Muscle of leg (tissue), 11 donors: ENCODE measurements around the gene NIM1K. TPM values are rescaled to one million over a fixed set of nuclear protein-coding genes. Genes with fewer than 3 reads are reported as not detected.
"Not testable (repeated sequence)": the region's sequence is repeated elsewhere in the genome, so short reads cannot be mapped to it uniquely, and the experiment has no call there.

ENCODE experiments used
- DNase-seq: peaks from one replicate; pipeline ENCODE4 v3.0.0; 2013
- H3K27ac ChIP-seq: one replicate; pipeline ENCODE4 v1.5.1; 2013; ENCODE audit warnings: mild to moderate bottlenecking, low read length, control low read depth
- H3K27me3 ChIP-seq: one replicate; pipeline ENCODE4 v1.6.1; 2013; ENCODE audit warnings: low read length; ENCODE audit not compliant: control insufficient read depth, insufficient read depth
- H3K36me3 ChIP-seq: one replicate; pipeline ENCODE4 v1.6.1; 2013; ENCODE audit warnings: low read length; ENCODE audit not compliant: control insufficient read depth, insufficient read depth
- H3K4me1 ChIP-seq: one replicate; pipeline ENCODE4 v1.6.1; 2013; ENCODE audit warnings: low read length; ENCODE audit not compliant: control insufficient read depth, insufficient read depth
- H3K4me3 ChIP-seq: one replicate; pipeline ENCODE4 v1.5.1; 2013; ENCODE audit warnings: low read length, control low read depth
- H3K9me3 ChIP-seq: replicated peaks from 2 replicates; pipeline ENCODE4 v1.6.1; 2013; ENCODE audit warnings: low read depth, low read length; ENCODE audit not compliant: control insufficient read depth
- WGBS: methylation state at CpG from one replicate; pipeline ENCODE4 v1.1.5; 2013; ENCODE audit warnings: missing lambda C conversion rate; ENCODE audit not compliant: insufficient coverage; 5-methylcytosine and 5-hydroxymethylcytosine counted together
- polyA plus RNA-seq, 8 donors: library from polyadenylated mRNA; unstranded; fragments of 120-200 nt; gene quantifications; one replicate each; pipeline versions ENCODE4 v1.2.1 to v1.2.3, GENCODE V29; 2013; ENCODE audit warnings: inconsistent platforms in 1 of 8, low replicate concordance in 1 of 8; ENCODE audit not compliant: insufficient read length in 8 of 8, insufficient read depth in 1 of 8
- total RNA-seq: library from RNA; stranded (reverse); fragments of 120-200 nt; gene quantifications from one replicate; pipeline ENCODE4 v1.2.4, GENCODE V29; 2013

The NIM1K gene
- total and polyA plus RNA-seq, 9 donors = 0.17 to 1.2 (median 0.34) TPM

DNA sequence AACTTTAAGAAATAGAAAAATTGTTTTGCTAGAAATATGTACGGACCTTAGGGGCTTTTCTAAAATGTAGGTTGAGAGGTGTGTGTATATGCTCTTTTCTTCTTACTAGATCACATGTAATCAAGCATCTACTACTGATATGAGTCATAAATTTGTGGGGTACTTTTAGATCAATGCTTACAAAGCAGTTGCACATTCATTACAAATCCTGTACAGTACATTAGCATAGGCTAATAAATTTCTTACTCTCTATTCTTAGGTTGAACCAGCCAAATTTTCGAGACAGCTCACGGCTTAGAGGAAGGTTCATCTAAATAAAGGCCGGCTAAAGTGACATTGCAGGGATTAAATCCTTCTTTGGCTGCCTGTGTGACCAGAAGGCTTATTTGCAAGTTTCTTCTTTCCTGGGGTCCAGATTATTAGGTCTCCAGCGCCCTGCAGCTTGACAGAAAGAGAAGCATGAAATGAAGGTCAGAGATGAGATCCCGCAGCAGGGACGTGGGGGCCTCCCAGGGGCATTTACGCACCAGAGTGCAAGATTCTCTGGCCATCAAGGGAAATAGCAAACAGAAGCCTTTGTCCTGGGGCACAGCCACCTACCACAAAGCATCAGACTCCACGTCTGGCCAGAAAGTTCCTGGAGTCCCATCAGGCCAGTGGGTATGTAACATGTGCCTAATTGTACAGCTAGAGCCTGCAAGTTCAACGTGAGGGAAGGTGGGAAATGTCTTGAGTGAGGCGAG lies 53.0 kb downstream of the NIM1K start:
- no peaks in the 10 kb centered on the region for H3K36me3 ChIP-seq
- no peak overlapping the region for H3K27ac ChIP-seq
- no peak for DNase-seq
- H3K4me3 ChIP-seq = no peak overlapping the region
- 56% methylated on average over 7 of the region's 11 CpGs for WGBS
- no peaks in the 10 kb centered on the region for H3K4me1 ChIP-seq
- H3K27me3 ChIP-seq = no peaks in the 10 kb centered on the region
- H3K9me3 ChIP-seq = no peaks in the 10 kb centered on the region

DNA sequence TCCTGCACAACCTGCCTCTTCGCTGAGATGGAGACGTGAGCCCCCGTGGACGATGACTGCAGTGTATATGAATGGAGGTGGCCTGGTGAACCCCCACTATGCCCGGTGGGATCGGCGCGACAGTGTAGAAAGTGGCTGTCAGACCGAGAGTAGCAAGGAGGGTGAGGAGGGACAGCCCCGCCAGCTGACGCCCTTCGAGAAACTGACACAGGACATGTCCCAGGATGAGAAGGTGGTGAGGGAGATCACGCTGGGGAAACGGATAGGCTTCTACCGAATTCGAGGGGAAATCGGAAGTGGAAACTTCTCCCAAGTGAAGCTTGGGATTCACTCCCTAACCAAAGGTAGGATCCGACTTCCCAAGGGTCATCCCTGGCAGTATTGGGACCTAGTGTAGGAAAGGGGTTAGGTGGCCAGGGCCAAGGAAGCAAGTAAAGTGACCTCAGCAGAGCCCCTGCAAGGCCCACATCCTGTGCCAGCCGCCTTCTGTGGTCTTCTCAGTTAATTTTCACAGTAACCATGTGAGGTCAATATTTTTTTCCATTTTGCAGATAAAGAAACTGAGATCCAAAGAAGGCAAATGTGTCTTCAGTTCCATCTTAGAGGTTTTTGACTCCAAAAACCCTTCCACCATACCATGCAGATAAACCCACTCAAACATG lies 53.8 kb downstream of the NIM1K start:
- no peak for DNase-seq
- Histone ChIP-seq H3K9me3 (no peaks in the 10 kb centered on the region), H3K36me3 (no peaks in the 10 kb centered on the region), H3K4me1 (no peaks in the 10 kb centered on the region), H3K4me3 (no peak overlapping the region), H3K27me3 (no peaks in the 10 kb centered on the region), H3K27ac (no peak overlapping the region)
- WGBS = 92% methylated on average over 17 of the region's 19 CpGs

DNA sequence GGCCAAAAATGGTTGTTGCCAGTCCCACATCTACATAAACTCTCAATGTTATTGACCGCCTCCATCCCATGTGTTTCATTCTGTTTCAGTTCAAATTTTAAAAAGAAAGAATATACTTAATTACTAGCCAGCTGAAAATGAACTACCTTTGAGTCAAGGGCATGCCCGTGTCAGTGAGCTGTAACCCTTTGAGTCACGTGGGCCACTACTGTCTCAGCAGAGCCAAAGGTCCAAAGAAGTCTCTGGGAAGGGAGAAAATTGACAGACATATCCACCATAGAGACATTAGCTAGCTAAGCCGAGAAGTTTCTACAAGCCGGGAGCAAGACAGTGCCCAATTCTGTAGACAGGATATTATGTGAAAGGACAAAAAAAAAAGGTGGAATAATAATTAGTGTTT lies 59.7 kb downstream of the NIM1K start:
- DNase-seq = no peak
- no CpG with 5 or more reads among the region's 5 CpGs for WGBS
- Histone ChIP-seq H3K36me3 (no peaks in the 10 kb centered on the region), H3K27ac (no peak overlapping the region), H3K4me3 (no peak overlapping the region), H3K27me3 (no peaks in the 10 kb centered on the region), H3K9me3 (no peaks in the 10 kb centered on the region), H3K4me1 (no peaks in the 10 kb centered on the region)

DNA sequence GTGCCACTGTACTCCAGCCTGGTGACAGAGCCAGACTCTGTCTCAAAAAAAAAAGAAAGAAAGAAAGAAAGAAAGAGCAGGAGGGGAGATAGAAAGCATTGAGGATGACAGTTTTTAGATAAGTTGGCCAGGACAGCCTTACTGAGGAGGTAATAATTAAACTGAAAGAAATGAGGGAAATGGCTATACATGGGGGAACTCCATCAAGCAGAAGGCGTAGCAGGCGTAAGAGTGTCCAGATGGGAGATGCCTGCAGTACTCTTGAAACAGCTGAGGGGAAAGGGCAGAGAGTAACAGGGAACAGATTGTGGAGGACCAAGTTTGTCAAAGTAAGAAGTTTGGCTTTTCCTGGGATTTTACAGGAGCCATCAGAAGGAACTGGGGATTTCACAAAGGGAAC lies 63.7 kb downstream of the NIM1K start:
- H3K27ac ChIP-seq = no peak overlapping the region
- no peak for DNase-seq
- no peaks in the 10 kb centered on the region for H3K4me1 ChIP-seq
- no peaks in the 10 kb centered on the region for H3K36me3 ChIP-seq
- no peaks in the 10 kb centered on the region for H3K27me3 ChIP-seq
- 68% methylated on average over 2 of the region's 2 CpGs for WGBS
- no peaks in the 10 kb centered on the region for H3K9me3 ChIP-seq
- H3K4me3 ChIP-seq = no peak overlapping the region

DNA sequence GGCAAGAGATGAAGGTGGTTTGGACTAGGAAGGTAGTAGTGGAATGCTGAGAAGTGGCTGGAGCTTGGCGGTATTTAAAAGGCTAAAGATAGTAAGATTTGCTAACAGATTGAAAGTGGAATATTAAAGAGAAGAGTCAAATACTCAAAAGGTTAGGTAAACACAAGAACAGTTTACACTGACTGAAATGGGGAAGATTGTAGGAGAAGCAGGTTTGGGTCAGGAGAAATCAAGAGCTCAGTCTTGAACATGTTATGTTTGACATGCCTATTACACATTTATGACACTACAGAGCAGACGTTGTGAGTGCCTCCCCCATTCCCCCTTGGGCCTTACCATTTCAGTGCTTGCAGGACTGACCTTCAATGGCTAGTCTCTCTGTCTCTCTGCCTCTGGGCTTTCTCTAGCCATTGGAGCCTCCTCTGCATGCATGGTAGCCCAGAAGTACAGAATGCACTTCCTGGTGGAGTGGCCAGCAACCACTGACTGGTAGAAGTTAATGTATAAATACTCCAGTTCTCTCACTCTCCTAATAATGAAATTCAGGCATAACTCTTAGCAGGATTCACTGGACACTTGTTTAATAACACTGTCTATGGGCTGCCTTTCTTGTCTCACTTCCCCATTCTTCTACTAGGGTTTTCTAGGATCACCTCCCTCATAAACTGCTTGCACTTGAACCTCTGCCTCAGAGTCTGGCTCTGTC lies 64.4 kb downstream of the NIM1K start:
- Histone ChIP-seq H3K4me1 (no peaks in the 10 kb centered on the region), H3K27me3 (no peaks in the 10 kb centered on the region), H3K4me3 (no peak overlapping the region), H3K27ac (no peak overlapping the region), H3K36me3 (no peaks in the 10 kb centered on the region), H3K9me3 (no peaks in the 10 kb centered on the region)
- no peak for DNase-seq
- 48% methylated on average over 2 of the region's 2 CpGs for WGBS

DNA sequence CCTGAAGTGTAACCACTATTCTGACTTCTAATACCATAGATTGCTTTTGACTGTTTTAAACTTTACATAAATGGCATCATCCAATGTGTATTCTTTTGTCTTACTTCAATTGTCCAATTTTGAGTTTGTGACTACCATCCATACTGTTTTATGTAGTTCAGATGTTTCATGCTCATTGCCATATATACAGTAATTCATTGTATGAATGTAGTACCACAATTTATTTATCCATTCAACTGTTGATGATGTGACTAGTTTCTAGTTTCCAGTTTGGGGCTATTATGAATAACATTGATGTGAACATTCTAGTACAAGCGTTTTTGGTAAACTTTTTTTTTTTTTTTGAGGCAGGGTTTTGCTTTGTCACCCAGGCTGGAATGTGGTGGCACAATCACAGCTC lies 66.1 kb downstream of the NIM1K start:
- DNase-seq = no peak
- no CpG with 5 or more reads among the region's 1 CpG for WGBS
- no peaks in the 10 kb centered on the region for H3K36me3 ChIP-seq
- H3K4me1 ChIP-seq = no peaks in the 10 kb centered on the region
- H3K27ac ChIP-seq = no peak overlapping the region
- H3K4me3 ChIP-seq = no peak overlapping the region
- no peaks in the 10 kb centered on the region for H3K9me3 ChIP-seq
- no peaks in the 10 kb centered on the region for H3K27me3 ChIP-seq

DNA sequence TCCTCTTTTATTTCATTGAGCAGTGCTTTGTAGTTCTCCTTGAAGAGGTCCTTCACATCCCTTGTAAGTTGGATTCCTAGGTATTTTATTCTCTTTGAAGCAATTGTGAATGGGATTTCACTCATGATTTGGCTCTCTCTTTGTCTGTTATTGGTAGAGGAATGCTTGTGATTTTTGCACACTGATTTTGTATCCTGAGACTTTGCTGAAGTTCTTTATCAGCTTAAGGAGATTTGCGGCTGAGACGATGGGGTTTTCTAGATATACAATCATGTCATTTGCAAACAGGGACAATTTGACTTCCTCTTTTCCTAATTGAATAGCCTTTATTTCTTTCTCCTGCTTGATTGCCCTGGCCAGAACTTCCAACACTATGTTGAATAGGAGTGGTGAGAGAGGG lies 70.2 kb downstream of the NIM1K start:
- H3K27me3 ChIP-seq, H3K27ac ChIP-seq, H3K9me3 ChIP-seq, DNase-seq, H3K4me1 ChIP-seq, H3K36me3 ChIP-seq, H3K4me3 ChIP-seq: not testable (repeated sequence)
- no CpG with 5 or more reads among the region's 2 CpGs for WGBS

DNA sequence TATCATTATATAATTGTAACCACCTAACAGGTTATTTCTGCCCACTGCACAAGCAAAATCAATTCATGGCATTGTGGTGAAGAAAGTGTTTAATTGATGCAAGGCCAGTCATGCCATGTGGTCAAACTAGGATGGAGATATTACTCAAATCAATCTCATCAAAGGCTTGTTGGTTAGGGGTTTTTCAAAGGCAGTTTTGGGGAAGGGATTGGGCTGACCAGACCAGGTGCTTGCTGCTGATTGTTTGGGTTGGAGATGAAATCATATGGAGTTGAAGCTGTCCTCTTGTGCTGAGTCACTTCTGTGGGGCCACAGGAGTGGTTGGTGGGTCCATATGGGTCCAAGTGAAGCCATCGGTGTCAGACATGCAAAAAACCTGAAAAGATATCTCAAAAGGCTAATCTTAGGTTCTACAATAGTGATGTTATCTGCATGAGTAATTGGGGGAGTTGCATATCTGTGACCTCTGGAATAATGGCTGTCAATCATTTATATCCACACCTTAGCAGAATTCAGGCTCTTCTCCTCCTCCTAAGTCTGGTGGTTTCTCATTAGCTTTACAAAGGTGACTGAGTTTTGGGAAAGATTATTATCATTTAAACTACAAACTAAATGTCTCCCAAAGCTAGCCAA lies 76.3 kb downstream of the NIM1K start:
- no peaks in the 10 kb centered on the region for H3K36me3 ChIP-seq
- DNase-seq = no peak
- H3K27ac ChIP-seq = no peak overlapping the region
- H3K4me1 ChIP-seq = no peaks in the 10 kb centered on the region
- no peak overlapping the region for H3K4me3 ChIP-seq
- H3K9me3 ChIP-seq = no peaks in the 10 kb centered on the region
- no CpG with 5 or more reads among the region's 1 CpG for WGBS
- no peaks in the 10 kb centered on the region for H3K27me3 ChIP-seq

DNA sequence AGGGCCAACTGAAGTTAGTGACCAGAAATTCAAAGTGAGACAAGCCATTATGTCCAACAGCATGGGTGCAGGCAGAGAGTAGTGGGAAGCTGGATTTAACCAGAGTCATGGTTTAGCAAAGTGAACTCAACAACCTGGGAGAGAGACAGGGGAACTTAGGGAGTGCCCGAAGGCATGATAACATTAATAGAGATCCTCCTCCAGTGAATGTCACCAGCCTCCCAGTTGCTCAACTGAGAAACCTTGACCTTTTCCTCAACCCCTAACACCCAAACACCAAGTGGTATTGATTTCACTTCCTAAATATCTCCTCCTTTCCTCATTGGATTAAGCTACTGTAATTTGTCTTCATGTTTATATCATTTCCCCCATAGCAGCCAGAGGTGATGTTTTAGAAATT lies 78.6 kb downstream of the NIM1K start:
- DNase-seq = no peak
- Histone ChIP-seq H3K36me3 (no peaks in the 10 kb centered on the region), H3K4me1 (no peaks in the 10 kb centered on the region), H3K27ac (no peak overlapping the region), H3K27me3 (no peaks in the 10 kb centered on the region), H3K4me3 (no peak overlapping the region), H3K9me3 (no peaks in the 10 kb centered on the region)
- WGBS = no CpG with 5 or more reads among the region's 1 CpG

DNA sequence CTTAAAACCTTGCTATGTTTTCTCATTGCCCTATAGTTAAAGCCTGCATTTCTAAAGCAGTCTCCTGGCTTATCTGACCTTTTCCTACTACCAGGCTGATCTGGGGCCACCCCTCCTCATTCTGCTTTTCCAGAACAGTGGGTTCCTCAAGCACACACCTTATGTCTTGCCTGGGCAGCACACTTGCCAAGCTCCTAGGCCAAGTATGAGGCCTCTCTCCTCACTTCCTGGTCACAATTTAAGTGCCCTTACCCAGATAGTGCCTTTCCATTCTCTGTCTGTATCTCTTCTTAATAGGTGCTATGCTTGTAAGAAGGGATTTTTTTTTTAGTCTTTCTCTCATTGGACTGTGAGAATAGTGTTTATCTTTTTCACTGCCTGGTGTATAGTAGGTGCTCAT lies 81.5 kb downstream of the NIM1K start:
- Histone ChIP-seq H3K27ac (no peak overlapping the region), H3K4me1 (no peaks in the 10 kb centered on the region), H3K36me3 (no peaks in the 10 kb centered on the region), H3K27me3 (no peaks in the 10 kb centered on the region), H3K9me3 (no peaks in the 10 kb centered on the region), H3K4me3 (no peak overlapping the region)
- DNase-seq = no peak
